ENCODE data around the gene ERCC6L2.

DNA sequence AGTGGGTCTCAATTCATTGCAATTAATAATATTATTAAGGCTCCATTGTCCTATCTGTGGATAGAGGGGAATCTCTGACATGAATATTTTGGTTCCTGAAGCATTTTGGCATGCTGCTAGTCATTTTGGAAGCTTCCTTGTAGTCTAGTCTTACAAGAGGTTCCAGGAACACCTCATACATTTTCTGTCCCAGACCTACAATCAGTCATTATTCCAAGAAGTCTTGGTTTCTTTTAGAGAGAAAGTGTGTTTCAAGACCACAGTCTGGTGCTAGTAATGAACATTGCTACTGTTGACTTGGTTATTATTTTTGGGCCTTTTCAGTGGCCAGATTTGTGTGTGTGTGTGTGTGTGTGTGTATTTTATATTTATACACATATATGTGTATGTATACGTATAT lies 98.9 kb downstream of the ERCC6L2 start:
- TF ChIP-seq CTCF (IDR thresholded peaks at IDR 0.05; ENCODE audit: low read depth, low read length): no peak
- TF ChIP-seq EZH2phosphoT487 (IDR thresholded peaks at IDR 0.05; ENCODE audit: low read depth): no peak
